HG03066 (cell line): Measurements from ENCODE around the gene MTUS2.

Experiments
- ATAC-seq: cut with Tn5 transposase; IDR thresholded peaks from one replicate; pipeline ENCODE4 v1.9.1; 2021; ENCODE audit warnings: low read depth; ENCODE audit not compliant: unreplicated experiment

The MTUS2 gene

DNA sequence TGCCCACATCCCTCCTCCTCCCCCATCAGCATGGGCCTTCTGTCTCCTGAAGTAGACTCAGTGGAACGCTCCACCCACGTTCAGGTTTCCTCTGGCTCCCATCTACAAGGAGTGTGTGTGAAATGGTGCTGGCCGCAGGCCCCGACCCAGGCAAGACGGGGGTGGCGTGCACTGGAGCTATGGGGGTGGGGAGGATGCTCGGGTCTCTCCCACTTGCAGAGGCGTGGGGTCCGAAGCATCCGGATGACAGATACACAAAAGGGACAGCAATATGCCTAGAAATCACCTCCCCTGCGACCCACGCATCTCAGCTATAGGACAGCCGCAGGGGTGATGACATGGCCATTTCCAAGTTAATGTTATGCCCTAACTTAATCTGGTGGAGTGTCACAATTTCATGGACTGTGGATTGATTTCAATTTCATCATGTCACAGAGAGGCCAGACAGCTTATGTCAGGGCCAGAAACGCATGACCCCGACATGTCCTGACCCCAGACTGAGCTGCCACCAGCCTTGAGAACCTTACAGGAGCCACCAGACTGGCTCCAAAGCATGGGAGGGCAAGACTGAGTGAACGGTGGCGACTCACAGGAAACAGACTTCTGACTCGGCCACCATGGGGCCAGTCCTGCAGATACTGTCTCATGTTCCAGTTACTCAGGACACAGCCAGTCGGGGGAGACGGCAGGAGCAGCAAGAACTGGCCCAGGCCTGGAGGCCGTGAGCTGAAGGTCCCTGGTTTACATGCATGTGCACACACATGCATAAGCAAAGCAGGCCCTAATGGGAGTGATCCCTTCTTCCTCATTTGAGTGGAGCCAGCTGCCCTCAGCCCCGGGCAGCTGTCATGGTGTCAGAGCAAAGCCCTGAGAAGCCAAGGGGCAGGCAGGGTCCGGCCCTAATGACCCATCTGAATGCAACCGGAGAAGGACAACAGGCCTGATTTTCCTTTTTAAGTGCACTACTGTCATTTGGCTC is 693.2 kb downstream of the MTUS2 start:
- ATAC-seq: no peak

DNA sequence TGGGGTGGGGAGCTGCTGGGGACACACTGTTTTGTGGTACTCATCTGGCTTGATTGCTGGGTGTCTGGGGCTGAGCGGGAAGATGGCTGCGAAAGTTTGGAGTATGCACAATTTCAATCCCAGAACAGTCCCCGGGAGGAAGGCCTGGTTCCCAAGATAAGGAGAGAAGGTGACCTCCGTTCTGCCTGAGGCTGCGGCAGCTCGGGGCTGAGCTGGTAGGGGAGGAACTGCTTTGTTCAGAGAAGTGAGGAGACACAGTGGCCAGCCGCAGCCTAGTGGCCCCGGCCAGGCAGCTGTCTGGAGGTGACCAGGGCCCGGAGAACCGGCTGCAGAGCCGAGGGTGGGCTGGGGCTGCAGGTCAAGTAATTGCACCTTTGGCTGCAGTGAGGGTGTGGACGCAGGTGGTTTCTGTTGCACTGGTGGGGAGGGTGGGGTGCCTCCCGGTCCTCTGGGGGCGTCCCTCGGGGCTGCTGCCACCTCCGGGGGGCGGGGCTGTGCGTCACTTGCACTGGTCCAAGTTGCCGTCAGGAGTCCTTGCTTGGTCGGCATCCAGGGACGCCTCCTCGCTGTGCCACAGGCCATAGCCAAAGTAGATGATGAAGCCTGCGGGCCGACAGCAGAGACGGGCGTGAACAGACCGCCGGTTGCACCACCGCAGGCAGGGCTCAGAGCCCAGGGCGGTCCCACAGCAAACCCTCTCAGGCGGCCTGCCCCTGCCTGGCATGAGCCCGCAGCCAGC is 694.0 kb downstream of the MTUS2 start:
- ATAC-seq: no peak

- ATAC-seq: no peak
Measured at GRCh38 chr13:29514720-29515310, 694.7 kb downstream of the MTUS2 start.

DNA sequence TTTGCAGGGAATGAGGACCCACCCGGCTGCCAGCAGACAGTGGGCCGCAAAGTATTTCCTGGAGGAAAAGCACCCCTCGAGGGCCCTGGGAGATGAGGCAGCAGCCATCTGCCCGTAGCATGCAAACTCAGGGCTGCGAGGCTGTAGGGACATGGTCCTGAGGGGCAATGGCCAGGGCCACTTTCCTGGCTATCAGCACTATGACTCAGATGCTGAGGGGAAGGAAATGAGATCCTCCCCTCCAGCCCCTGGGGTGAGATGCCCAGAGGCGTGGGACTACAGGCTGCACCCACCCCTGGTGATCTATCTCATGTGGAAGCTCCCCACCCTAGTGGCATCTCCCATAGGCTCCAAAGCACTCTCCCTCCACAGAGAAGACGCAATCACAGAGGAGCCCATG is 695.2 kb downstream of the MTUS2 start:
- no peak for ATAC-seq

DNA sequence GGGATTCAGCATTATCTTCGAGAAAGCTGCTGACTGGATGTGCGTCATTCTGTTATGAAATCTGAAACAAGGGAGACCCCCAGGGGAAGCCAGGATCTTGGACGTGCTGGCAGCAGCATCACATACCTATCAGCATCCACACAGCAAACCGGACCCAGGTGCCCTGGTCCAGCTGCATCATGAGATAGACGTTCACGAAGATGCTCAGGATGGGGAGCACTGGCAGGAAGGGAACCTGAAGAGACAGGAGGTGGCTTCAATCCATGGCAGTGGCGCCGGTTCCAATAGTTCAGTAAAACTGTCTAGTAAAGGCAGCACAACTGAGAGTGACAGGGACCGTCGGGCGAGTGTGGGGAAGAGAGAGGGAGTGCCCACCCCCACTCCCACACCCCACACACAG is 695.9 kb downstream of the MTUS2 start:
- no peak for ATAC-seq

- ATAC-seq: no peak
Measured at GRCh38 chr13:29516880-29517279, 696.7 kb downstream of the MTUS2 start.

GRCh38 chr13:29519921-29520320 is 699.8 kb downstream of the MTUS2 start:
- no peak for ATAC-seq

DNA sequence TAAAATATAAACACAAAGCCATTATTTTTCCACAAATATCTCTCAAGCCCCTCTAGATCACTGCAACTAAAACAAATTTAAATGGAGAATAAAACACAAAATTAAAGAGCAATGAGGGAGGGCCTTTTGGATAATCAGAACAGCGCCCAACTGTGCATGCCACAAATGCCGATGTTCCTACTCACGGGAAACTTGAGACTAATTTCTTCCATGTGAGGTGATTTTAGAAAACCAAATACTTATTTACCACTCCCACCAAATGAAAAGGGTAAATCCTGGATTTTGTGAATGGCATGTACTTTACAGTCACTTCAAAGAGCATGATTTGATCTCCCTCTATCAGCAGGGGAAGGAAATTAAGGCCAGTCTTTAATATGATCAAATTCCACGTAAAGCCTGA is 700.5 kb downstream of the MTUS2 start:
- ATAC-seq: no peak

GRCh38 chr13:29521336-29521735 is 701.2 kb downstream of the MTUS2 start:
- no peak for ATAC-seq

DNA sequence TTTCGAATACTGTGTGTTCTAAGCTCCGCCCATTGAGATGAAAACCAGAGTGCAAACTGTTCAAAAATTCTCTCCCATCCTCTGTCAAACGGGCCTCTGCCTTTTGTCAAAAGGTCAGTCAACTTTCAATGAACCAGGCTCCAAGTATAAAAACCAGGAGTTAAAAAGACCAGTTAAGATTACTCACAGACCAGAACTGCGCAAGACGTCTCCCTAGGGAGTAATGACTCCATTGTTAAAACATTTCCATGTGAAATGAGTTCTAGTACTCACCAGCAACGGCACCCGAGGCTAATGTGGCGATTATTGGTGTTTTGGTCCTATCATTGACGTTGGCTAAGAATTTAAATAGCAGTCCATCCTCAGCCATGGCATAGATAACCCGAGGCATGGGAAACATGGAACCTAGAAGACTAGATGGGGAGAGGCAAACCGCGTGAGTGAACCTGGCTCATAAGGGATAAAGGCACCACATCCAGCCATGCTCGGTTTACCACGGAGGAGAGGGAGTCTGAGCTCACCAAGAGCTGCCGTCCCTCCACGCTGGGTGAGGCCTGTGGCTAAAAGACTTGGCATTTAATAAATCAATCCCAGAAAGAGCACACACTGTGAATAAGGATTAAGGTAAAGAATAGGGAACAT is 702.0 kb downstream of the MTUS2 start:
- ATAC-seq: no peak

DNA sequence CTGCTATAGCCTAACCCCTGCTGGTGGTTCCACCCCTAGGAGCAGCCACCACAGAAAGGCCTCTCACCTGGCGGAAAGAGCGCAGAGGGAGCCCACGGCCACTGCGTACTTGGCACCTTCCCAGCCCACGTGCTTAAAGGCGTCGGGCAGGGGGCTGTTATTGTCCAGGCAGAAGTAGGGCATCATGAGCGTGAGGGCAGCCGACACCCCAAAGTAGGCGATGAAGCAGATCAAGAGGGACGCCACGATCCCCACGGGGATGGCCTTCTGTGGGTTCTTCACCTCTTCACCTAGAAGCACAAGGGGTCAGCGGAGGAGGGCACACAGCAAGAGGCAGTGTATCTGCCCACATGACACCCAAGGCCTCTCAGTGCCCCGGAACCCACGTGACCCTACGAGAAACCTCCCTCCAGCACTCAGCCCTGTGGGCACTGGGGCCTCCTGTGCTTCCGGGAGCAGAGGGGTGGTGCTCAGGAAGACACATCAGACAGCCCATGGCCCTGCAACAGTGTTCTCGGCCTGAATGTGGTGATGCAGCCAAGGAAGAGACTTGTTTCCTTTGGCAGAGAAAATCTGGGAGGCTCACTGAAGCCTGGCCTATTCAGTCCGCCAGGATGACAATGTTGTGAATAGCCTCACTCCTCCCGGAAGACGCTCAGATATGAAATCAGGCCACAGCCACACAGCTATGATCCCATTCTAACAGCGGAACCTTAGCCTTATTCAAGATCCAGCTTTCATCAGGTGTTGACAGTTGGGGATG is 703.2 kb downstream of the MTUS2 start:
- ATAC-seq: no peak

- ATAC-seq: no peak
Measured at GRCh38 chr13:29524176-29524575, 704.0 kb downstream of the MTUS2 start.

DNA sequence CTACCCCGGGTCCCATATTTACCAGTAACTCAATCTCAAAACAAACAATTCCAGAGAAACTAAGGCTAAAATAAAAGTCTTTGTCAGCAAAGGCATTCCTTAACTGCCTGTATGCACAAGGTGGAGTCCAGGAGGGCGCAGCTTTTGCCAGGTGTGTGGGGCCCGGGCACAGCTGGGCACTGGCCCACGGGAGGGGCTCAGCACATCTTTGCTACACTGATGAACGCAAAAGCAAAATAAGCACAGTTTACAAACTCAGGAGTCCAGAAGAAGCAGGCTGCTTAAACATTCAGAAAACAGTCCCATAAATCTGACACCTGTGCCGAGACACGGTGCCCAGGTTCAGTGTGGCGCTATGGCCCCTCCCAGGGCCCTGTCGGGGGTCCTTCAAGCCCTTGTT is 704.5 kb downstream of the MTUS2 start:
- no peak for ATAC-seq

DNA sequence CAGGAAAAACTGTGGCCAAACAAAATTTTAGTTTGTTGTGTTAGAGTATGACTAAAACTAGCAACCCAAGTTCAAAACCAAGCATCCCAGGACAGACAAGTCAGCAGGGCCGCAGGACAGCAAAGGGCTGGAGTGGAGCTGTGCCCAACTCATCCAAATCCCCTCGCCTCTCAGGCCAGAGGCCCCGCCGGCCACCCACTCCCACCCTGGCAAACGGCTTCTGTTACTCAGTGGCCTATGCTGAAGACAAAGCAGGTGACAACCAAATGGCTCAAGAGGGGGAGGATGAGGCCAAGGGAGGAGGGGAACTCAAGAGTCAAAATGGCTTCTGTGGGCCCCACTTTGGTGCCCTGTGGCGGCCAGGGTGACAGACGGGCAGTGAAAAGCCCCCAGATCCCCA is 705.6 kb downstream of the MTUS2 start:
- ATAC-seq: no peak

- no peak for ATAC-seq
Measured at GRCh38 chr13:29526741-29527140, 706.6 kb downstream of the MTUS2 start.

DNA sequence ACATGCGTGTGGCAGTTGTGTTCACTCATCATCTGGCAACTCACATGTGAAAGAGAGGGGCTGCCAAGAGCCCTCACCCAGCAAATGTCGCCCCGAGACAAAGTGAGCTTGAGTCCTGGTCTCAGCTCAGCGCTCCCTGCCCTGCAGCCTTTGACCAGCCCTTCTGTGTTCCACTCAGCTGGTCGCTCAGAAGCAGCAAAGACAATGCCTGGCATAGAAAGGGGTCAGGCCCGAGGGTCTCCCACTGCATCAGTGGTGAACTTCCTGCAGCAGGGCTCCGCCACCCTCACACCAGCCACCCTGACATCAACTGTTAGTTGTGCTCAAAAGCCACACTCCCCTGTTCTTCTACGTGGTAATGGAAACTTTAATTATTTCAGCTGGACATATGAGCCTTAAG is 707.4 kb downstream of the MTUS2 start:
- ATAC-seq: no peak

DNA sequence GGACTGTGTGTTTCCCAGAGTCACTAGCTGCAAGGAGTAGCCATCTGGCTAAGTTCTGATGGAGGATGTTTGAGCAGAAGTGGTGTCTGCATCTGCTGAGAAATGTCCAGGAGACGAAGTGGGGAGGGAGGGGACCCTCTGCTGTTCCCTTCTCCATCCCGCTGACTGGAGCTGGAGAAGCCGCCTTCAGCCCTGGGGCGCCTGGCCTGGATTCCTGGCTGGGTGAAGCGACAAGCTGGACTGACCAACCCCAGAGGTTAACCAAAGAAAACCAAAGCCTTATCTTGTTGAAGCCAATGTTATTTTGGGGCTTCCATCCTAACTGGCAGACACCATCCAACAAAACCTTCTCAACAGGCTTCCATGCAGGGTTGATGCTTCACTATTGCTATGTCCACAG is 707.8 kb downstream of the MTUS2 start:
- ATAC-seq: no peak

GRCh38 chr13:29529754-29530153 is 709.6 kb downstream of the MTUS2 start:
- no peak for ATAC-seq

GRCh38 chr13:29530901-29531300 is 710.8 kb downstream of the MTUS2 start:
- no peak for ATAC-seq

DNA sequence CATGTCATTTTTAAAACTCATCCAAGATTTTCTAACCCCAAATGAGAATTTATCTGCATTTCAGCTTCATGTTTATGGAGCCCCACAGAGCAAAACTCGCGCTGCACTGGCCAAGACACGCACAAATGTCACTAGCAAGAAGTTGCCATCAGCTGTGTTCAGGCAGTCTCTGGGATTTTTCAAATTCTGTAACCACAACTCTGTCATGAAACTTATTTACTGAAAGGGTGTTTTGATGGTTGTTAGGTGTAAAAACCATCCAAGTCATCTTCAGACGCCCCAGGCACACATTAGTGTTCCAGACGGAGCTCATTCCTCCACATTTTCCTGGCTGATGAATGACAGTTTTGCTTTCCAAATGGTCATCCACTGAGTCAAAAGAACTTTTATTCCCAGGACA is 712.0 kb downstream of the MTUS2 start:
- ATAC-seq: no peak
